ENCODE data around the gene RCOR2.

Gene RCOR2

DNA sequence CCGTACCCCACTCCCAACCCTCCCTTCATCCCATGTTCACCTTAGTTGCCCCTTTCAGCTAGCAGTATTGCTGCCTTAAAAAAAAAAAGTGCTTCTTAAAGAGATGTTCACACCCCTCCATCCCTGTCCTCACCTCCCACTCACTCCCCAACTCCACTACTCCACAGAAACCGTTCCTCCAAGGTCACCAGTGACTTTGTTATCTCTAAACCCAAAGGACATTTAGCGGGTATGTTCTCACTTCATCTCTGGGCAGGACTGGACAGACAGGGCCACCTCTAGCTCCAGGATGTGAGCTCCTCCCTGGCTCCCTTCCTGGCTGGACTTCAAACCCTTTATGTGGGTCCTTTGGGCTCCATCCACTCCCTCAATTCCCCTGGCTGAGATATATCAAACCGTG lies 6.4 kb upstream of the RCOR2 start:
- in situ Hi-C loops (cut with MboI; ENCODE audit: low sequenced_read_pairs) = no loop called here

GRCh38 chr11:63922673-63923192 lies 5.8 kb upstream of the RCOR2 start:
- in situ Hi-C loops (cut with MboI; ENCODE audit: low sequenced_read_pairs) = no loop called here

- in situ Hi-C loops (cut with MboI; ENCODE audit: low sequenced_read_pairs) = no loop called here
Measured at GRCh38 chr11:63920939-63921417, 4.0 kb upstream of the RCOR2 start.

DNA sequence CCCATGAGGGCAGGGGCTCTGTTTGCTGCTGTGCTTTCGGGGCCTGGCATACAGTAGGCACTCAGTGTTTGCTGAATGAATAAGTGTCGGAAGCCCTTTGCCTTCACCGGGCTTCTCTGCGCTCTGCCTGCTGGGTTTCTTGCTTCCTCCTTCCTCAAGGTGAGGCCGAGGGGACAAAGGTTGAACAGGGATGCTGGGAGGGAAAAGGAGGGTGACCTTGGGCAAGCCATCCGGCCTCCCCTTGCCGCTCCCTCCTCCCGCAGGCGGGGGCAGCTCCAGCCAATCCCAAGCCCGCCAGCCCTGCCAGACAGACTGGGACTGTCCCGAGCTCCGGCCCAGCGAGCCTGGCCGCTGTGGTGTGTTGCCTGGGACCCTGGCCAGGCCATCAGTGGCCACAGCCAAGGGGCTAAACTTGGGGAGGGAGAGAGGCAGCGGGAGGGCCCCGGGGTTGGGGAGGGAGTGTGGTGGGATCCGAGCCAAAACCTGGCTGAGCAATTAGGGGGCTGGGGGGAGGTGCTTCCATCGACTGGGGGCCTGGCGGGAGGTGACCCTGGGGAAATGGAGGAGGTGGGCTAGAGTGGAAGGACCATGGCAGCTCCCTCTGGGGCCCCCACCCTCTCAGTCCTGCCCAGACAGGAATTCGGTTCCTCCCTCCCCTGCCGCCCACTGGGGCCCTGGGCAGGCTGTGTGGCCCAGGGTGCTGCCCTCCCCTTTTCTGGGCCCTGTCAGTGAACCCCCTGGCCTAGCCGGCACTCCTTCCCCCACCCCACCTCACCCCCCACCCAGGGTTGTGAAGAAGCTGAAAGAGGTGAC lies 3.4 kb upstream of the RCOR2 start:
- in situ Hi-C loops (cut with MboI; ENCODE audit: low sequenced_read_pairs) = no loop called here

DNA sequence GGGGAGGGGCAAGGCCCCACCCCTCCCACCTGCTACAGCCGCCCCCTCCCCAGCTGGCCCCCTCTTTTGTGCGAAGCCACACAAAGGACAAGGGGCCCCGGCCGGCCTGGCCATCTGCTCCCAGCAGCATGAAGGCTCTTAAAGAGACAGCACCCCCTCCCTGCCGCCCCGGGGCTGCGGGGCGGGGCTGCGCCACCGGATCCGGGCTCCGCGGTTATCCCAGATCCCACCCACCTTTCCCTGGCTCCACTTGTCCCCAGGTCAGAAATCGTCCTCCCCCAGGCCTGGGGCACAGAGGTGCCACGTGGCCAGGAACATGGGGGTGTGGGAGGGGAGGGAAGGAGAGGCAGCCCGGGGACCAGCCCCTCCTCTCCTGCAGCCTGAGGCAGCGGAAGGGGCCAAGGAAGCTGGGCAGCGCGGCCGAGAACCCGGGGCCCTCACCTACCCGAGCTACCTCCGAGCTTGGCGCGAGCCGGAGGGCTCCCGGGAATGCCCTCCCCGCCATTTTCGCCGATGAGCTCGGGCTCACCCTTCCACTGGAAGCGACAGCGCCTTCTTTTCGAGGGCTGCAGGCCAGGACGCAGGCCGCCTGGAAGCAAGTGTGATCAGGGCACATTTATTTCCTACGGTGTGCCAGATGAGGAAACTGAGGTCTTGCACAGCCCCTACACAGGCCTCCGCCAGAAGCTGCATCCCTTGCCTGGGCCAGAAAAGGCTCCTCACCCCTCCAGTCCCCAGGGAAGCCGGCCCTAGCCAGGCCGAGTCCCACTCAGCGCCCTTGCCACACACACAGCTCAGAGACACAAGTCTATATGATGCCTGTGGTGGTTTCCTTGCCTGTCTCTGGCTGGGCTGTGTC lies 2.5 kb upstream of the RCOR2 start:
- in situ Hi-C loops (cut with MboI; ENCODE audit: low sequenced_read_pairs) = no loop called here

- in situ Hi-C loops (cut with MboI; ENCODE audit: low sequenced_read_pairs) = no loop called here
Measured at GRCh38 chr11:63918507-63919191, 1.7 kb upstream of the RCOR2 start.

GRCh38 chr11:63917692-63918506 lies 935 bp upstream of the RCOR2 start:
- in situ Hi-C loops (cut with MboI; ENCODE audit: low sequenced_read_pairs) = no loop called here

GRCh38 chr11:63915961-63916836 lies 765 bp downstream of the RCOR2 start:
- in situ Hi-C loops (cut with MboI; ENCODE audit: low sequenced_read_pairs) = no loop called here

DNA sequence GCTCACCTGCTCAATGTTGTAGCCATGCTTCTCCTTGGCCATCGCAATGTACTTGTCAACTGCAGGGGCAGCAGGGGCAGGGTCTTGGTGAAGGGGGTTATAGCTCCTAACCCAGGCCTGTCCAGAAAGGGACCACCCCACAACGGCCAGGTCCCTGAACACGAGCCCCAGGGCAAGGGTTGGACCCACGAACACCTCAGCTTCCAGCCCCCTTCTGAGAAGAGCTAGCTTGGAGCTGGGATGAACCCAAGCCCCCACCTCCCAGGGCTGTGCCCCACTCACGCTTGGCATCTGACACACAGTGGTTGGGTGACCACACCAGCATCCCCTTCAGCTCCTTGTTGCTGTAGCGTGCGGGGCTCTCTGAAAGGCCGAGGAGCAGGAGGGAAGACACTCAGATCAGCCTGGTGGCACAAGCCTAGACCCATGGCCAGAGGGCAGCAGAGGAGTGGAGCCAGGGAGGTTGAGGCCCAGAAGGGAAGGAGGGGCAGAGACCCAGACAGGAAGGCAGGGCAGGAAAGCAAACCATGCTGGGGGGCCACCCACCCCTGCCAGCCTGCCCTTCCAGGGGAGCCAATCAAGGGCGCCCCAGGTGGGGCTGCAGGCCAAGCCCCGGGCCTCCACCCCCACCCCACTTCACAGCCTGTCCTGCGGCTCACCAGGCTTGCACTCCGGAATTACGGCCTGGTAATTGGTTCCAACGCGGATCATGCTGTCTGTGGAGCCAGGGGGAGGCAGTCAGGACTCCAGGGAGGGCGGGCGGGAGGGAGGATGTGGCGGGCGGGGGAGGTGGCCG lies 1.9 kb downstream of the RCOR2 start:
- in situ Hi-C loops (cut with MboI; ENCODE audit: low sequenced_read_pairs) = no loop called here

GRCh38 chr11:63913866-63914830 lies 2.8 kb downstream of the RCOR2 start:
- in situ Hi-C loops (cut with MboI; ENCODE audit: low sequenced_read_pairs) = no loop called here

- in situ Hi-C loops (cut with MboI; ENCODE audit: low sequenced_read_pairs) = no loop called here
Measured at GRCh38 chr11:63912678-63913077, 4.3 kb downstream of the RCOR2 start.

DNA sequence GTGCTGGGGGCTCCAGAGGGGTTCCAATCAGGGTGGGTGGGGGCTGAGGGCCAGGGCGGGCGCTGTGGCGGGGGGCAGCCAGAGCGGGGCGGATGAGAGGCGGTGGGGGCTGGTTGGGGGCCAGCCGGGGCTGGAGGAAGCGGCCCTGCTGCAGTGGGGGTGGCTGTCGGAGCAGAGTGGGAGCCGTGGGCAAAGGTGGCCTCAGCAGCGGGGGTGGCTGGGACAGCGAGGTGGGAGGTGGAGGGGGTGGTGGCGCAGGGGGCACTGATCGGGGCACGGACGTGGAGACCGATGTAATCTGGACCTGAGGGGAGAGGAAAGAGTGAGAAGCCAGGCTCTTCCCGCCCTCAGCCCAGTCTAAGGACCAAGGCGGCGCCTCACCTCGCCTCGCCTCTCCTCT lies 5.1 kb downstream of the RCOR2 start:
- in situ Hi-C loops (cut with MboI; ENCODE audit: low sequenced_read_pairs) = no loop called here

DNA sequence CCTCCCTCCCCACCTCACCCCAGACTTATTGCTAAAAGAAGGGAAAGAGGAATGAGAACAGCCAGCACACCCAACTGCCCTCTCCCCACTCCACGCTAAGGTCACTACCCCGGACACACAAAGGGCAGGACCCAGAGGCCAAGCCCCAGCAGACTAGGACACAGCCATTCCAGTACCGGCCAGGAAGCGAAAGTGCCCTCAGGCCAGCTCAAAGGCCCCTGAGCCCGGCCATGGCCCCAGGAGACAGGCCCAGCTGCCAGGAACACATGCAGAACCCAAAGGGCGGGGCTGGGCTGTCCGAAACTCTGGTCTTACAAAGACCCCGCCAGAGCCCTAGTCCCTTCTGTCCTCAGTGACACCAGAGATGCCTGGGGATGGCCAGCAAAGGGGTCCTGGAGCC lies 5.5 kb downstream of the RCOR2 start:
- in situ Hi-C loops (cut with MboI; ENCODE audit: low sequenced_read_pairs) = no loop called here

DNA sequence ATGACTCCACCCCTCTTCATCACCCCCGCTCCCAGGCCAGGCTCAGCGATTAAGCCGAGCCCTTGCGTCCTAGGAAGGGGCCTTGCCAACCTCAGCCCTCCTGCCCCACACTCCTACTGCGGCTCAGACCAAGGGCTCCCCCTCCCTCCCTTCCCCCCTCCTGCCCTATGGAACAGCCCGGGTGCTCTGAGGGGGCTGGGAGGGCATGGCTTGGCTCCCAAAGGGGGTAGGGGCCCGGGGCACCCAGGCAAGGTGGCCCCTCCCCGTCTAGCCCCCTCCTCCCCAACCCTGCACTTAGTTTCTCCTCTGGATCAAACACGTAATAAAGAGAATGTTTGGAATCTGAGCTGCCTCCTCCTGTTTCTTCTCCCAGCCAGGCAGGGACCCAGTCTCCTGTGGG lies 6.3 kb downstream of the RCOR2 start:
- in situ Hi-C loops (cut with MboI; ENCODE audit: low sequenced_read_pairs) = no loop called here

GRCh38 chr11:63909591-63910506 lies 7.1 kb downstream of the RCOR2 start:
- in situ Hi-C loops (cut with MboI; ENCODE audit: low sequenced_read_pairs) = no loop called here

GRCh38 chr11:63908631-63909401 lies 8.1 kb downstream of the RCOR2 start:
- in situ Hi-C loops (cut with MboI; ENCODE audit: low sequenced_read_pairs) = no loop called here

All from HL-60/S4 treated with phorbol 12-myristate 13-acetate at 8.2 ng/mL for 4 days and 3 days (cell line).